GM23338 (cell line): Measurements from ENCODE around the gene MAP3K5. TPM values are rescaled to one million over a fixed set of nuclear protein-coding genes. Genes with fewer than 3 reads are reported as not detected.

Source experiments
- ATAC-seq: fragments of 200-7000 bp; cut with Tn5 transposase; 3 replicates; pipeline ENCODE4 v1.9.1; 2020
- DNase-seq: peaks from one replicate; pipeline ENCODE4 v3.0.0-alpha.2; 2015; ENCODE audit warnings: low spot score
- H2AFZ ChIP-seq: fragments of 200-600 bp; sonication (generic); 2 replicates; pipeline ENCODE4 v1.8.0; 2016; ENCODE audit warnings: antibody characterized with exemption, mild to moderate bottlenecking, moderate library complexity
- H3F3A ChIP-seq: fragments of 200-600 bp; sonication (generic); replicated peaks from 2 replicates; pipeline ENCODE4 v1.8.0; 2017; ENCODE audit warnings: antibody characterized with exemption, mixed run types, low read depth
- H3K27ac ChIP-seq: fragments of 200-600 bp; sonication (generic); 2 replicates; pipeline ENCODE4 v1.6.1; 2016; ENCODE audit warnings: low read depth
- H3K27me3 ChIP-seq: fragments of 200-600 bp; sonication (generic); 2 replicates; pipeline ENCODE4 v1.8.0; 2016; ENCODE audit warnings: mild to moderate bottlenecking, mixed run types, moderate library complexity; ENCODE audit not compliant: insufficient read depth
- H3K36me3 ChIP-seq: fragments of 200-600 bp; sonication (generic); 2 replicates; pipeline ENCODE4 v1.8.0; 2016; ENCODE audit warnings: mild to moderate bottlenecking; ENCODE audit not compliant: insufficient read depth
- H3K4me1 ChIP-seq: fragments of 200-600 bp; sonication (generic); 2 replicates; pipeline ENCODE4 v1.8.0; 2016; ENCODE audit warnings: mild to moderate bottlenecking, moderate library complexity; ENCODE audit not compliant: insufficient read depth
- H3K4me2 ChIP-seq: fragments of 200-600 bp; sonication (generic); 2 replicates; pipeline ENCODE4 v1.7.1; 2017; ENCODE audit warnings: mixed run types
- H3K4me3 ChIP-seq: fragments of 200-600 bp; sonication (generic); 2 replicates; pipeline ENCODE4 v1.6.1; 2016; ENCODE audit warnings: mixed run types
- H3K79me2 ChIP-seq: fragments of 200-600 bp; sonication (generic); replicated peaks from 2 replicates; pipeline ENCODE4 v1.8.0; 2017; ENCODE audit warnings: mild to moderate bottlenecking; ENCODE audit not compliant: insufficient read depth
- H3K9me2 ChIP-seq: fragments of 200-600 bp; sonication (generic); 2 replicates; pipeline ENCODE4 v1.8.0; 2017; ENCODE audit not compliant: insufficient read depth
- H4K20me1 ChIP-seq: fragments of 200-600 bp; sonication (generic); replicated peaks from 2 replicates; pipeline ENCODE4 v1.8.0; 2017; ENCODE audit warnings: mild to moderate bottlenecking; ENCODE audit not compliant: insufficient read depth
- H3K27ac Mint-ChIP-seq: 2 replicates; pipeline ENCODE4 v1.8.0; 2020; ENCODE audit warnings: inconsistent platforms, mild to moderate bottlenecking, moderate library complexity, mixed read lengths
- H3K27me3 Mint-ChIP-seq: 3 replicates; pipeline ENCODE4 v1.8.0; 2022; ENCODE audit warnings: low read depth, mild to moderate bottlenecking, moderate library complexity, mixed read lengths, inconsistent platforms; ENCODE audit not compliant: insufficient read depth, poor library complexity
- H3K36me3 Mint-ChIP-seq: 3 replicates; pipeline ENCODE4 v1.8.0; 2021; ENCODE audit warnings: low read depth, mild to moderate bottlenecking, inconsistent platforms, moderate library complexity, mixed read lengths
- H3K4me1 Mint-ChIP-seq: 3 replicates; pipeline ENCODE4 v1.8.0; 2020; ENCODE audit warnings: mild to moderate bottlenecking, inconsistent platforms, mixed read lengths
- H3K4me3 Mint-ChIP-seq: 3 replicates; pipeline ENCODE4 v1.8.0; 2021; ENCODE audit warnings: moderate library complexity, mild to moderate bottlenecking, inconsistent platforms, mixed read lengths
- H3K9me3 Mint-ChIP-seq: 3 replicates; pipeline ENCODE4 v1.8.0; 2020; ENCODE audit warnings: moderate library complexity, mild to moderate bottlenecking, inconsistent platforms, mixed read lengths
- CREB1 ChIP-seq: fragments of 250-450 bp; sonication (Bioruptor Pico); IDR thresholded peaks from 2 replicates; pipeline ENCODE4 v1.5.0; 2020; ENCODE audit warnings: low read depth, mild to moderate bottlenecking, moderate library complexity
- ETS1 ChIP-seq: IDR thresholded peaks from 2 replicates; pipeline ENCODE4 v1.6.1; 2016; ENCODE audit warnings: antibody characterized with exemption
- EZH2 ChIP-seq: fragments of 200-600 bp; sonication (generic); IDR thresholded peaks from one replicate; pipeline ENCODE4 v1.8.0; 2017; ENCODE audit warnings: antibody characterized with exemption, mild to moderate bottlenecking, low read depth; ENCODE audit not compliant: unreplicated experiment
- EZH2phosphoT487 ChIP-seq: fragments of 200-600 bp; sonication (generic); IDR thresholded peaks from one replicate; pipeline ENCODE4 v1.8.1; 2018; ENCODE audit warnings: antibody characterized with exemption; ENCODE audit not compliant: unreplicated experiment
- JUNB ChIP-seq: IDR thresholded peaks from one replicate; pipeline ENCODE4 v1.6.1; 2016; ENCODE audit warnings: antibody characterized with exemption; ENCODE audit not compliant: unreplicated experiment
- NANOG ChIP-seq: IDR thresholded peaks from 2 replicates; pipeline ENCODE4 v1.6.1; 2016; ENCODE audit warnings: antibody characterized with exemption, borderline replicate concordance
- POLR2AphosphoS5 ChIP-seq: IDR thresholded peaks from 2 replicates; pipeline ENCODE4 v1.6.1; 2016; ENCODE audit warnings: antibody characterized with exemption, low read depth
- REST ChIP-seq: IDR thresholded peaks from one replicate; pipeline ENCODE4 v1.6.1; 2018; ENCODE audit warnings: antibody characterized with exemption; ENCODE audit not compliant: unreplicated experiment
- ZNF114 ChIP-seq: fragments of 250-450 bp; sonication (Bioruptor Pico); IDR thresholded peaks from 2 replicates; pipeline ENCODE4 v1.5.0; 2020; ENCODE audit warnings: mild to moderate bottlenecking, moderate library complexity
- ZNF331 ChIP-seq: fragments of 250-450 bp; sonication (Bioruptor Pico); IDR thresholded peaks from 2 replicates; pipeline ENCODE4 v1.5.0; 2020; ENCODE audit warnings: low read depth, mild to moderate bottlenecking, moderate library complexity
- polyA plus RNA-seq: library from polyadenylated mRNA; unstranded; fragments of >200 nt; fragmentation: Nextera tagmentation; extraction: Ambion mirVana; gene quantifications from 2 replicates; pipeline ENCODE4 v1.2.1, GENCODE V29; 2016
- total RNA-seq: library from RNA; depleted of rRNA; stranded (reverse); fragments of >200 nt; shearing (Covaris generic); gene quantifications from 2 replicates; pipeline ENCODE4 v1.2.3, GENCODE V29; 2014
- TF ChIP-seq, protein P1 (sequence below): fragments of 250-450 bp; sonication (Bioruptor Pico); IDR thresholded peaks from 2 replicates; pipeline ENCODE4 v1.5.0; 2020; ENCODE audit warnings: mild to moderate bottlenecking, moderate library complexity
- TF ChIP-seq, protein P2 (sequence below), 2 experiments: fragments of 200-600 bp in 1 of 2; sonication (generic) in 1 of 2; conservative IDR thresholded peaks; 2 replicates each; pipeline versions ENCODE4 v1.5.1 to v1.6.1; 2016 to 2017; ENCODE audit warnings: antibody characterized with exemption in 2 of 2, low read depth in 2 of 2, mild to moderate bottlenecking in 2 of 2, moderate library complexity in 1 of 2

The MAP3K5 gene
- total and polyA plus RNA-seq, 2 experiments from 2014 or later, result 0.76 to 2.8 TPM

GRCh38 chr6:136703331-136703865, 88.9 kb downstream of the MAP3K5 start:
- H3K27me3 Mint-ChIP-seq, result no peaks in the 10 kb centered on the region

More at GRCh38 chr6:136703331-136703865, 88.9 kb downstream of the MAP3K5 start:
- H3K4me2 ChIP-seq, result no peak overlapping the region
- DNase-seq (no peak), ATAC-seq (no peak)
- no peak overlapping the region for H3K27ac ChIP-seq
- H3K36me3 ChIP-seq, result no peaks in the 10 kb centered on the region
- Mint-ChIP-seq H3K4me1 (no peaks in the 10 kb centered on the region), H3K4me3 (no peak overlapping the region), H3K9me3 (no peaks in the 10 kb centered on the region), H3K27ac (0 out of 2 replicates have a peak overlapping the region, but pooled peaks have one; percentile 31), H3K36me3 (no peaks in the 10 kb centered on the region)
- no peaks in the 10 kb centered on the region for H3F3A ChIP-seq
- H3K27me3 ChIP-seq, result no peaks in the 10 kb centered on the region
- no peaks in the 10 kb centered on the region; the same call in 1 of the 2 replicates for H3K9me2 ChIP-seq
- H3K4me1 ChIP-seq, result no peaks in the 10 kb centered on the region
- H3K79me2 ChIP-seq, result no peaks in the 10 kb centered on the region
- no peaks in the 10 kb centered on the region for H4K20me1 ChIP-seq
- TF ChIP-seq ZNF331 (CRISPR knock-in tag), result no peak
- TF ChIP-seq, protein P1, sequence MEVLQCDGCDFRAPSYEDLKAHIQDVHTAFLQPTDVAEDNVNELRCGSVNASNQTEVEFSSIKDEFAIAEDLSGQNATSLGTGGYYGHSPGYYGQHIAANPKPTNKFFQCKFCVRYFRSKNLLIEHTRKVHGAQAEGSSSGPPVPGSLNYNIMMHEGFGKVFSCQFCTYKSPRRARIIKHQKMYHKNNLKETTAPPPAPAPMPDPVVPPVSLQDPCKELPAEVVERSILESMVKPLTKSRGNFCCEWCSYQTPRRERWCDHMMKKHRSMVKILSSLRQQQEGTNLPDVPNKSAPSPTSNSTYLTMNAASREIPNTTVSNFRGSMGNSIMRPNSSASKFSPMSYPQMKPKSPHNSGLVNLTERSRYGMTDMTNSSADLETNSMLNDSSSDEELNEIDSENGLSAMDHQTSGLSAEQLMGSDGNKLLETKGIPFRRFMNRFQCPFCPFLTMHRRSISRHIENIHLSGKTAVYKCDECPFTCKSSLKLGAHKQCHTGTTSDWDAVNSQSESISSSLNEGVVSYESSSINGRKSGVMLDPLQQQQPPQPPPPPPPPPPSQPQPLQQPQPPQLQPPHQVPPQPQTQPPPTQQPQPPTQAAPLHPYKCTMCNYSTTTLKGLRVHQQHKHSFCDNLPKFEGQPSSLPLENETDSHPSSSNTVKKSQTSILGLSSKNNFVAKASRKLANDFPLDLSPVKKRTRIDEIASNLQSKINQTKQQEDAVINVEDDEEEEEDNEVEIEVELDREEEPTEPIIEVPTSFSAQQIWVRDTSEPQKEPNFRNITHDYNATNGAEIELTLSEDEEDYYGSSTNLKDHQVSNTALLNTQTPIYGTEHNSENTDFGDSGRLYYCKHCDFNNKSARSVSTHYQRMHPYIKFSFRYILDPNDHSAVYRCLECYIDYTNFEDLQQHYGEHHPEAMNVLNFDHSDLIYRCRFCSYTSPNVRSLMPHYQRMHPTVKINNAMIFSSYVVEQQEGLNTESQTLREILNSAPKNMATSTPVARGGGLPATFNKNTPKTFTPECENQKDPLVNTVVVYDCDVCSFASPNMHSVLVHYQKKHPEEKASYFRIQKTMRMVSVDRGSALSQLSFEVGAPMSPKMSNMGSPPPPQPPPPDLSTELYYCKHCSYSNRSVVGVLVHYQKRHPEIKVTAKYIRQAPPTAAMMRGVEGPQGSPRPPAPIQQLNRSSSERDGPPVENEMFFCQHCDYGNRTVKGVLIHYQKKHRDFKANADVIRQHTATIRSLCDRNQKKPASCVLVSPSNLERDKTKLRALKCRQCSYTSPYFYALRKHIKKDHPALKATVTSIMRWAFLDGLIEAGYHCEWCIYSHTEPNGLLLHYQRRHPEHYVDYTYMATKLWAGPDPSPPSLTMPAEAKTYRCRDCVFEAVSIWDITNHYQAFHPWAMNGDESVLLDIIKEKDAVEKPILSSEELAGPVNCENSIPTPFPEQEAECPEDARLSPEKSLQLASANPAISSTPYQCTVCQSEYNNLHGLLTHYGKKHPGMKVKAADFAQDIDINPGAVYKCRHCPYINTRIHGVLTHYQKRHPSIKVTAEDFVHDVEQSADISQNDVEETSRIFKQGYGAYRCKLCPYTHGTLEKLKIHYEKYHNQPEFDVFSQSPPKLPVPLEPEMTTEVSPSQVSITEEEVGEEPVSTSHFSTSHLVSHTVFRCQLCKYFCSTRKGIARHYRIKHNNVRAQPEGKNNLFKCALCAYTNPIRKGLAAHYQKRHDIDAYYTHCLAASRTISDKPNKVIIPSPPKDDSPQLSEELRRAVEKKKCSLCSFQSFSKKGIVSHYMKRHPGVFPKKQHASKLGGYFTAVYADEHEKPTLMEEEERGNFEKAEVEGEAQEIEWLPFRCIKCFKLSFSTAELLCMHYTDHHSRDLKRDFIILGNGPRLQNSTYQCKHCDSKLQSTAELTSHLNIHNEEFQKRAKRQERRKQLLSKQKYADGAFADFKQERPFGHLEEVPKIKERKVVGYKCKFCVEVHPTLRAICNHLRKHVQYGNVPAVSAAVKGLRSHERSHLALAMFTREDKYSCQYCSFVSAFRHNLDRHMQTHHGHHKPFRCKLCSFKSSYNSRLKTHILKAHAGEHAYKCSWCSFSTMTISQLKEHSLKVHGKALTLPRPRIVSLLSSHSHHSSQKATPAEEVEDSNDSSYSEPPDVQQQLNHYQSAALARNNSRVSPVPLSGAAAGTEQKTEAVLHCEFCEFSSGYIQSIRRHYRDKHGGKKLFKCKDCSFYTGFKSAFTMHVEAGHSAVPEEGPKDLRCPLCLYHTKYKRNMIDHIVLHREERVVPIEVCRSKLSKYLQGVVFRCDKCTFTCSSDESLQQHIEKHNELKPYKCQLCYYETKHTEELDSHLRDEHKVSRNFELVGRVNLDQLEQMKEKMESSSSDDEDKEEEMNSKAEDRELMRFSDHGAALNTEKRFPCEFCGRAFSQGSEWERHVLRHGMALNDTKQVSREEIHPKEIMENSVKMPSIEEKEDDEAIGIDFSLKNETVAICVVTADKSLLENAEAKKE (CRISPR knock-in tag), result no peak
- no peak for TF ChIP-seq ZNF114 (CRISPR knock-in tag)
- no peak for TF ChIP-seq JUNB
- no peak for TF ChIP-seq EZH2phosphoT487
- TF ChIP-seq POLR2AphosphoS5, result no peak
- no peak for TF ChIP-seq CREB1
- no peak for TF ChIP-seq EZH2
- TF ChIP-seq, protein P2, sequence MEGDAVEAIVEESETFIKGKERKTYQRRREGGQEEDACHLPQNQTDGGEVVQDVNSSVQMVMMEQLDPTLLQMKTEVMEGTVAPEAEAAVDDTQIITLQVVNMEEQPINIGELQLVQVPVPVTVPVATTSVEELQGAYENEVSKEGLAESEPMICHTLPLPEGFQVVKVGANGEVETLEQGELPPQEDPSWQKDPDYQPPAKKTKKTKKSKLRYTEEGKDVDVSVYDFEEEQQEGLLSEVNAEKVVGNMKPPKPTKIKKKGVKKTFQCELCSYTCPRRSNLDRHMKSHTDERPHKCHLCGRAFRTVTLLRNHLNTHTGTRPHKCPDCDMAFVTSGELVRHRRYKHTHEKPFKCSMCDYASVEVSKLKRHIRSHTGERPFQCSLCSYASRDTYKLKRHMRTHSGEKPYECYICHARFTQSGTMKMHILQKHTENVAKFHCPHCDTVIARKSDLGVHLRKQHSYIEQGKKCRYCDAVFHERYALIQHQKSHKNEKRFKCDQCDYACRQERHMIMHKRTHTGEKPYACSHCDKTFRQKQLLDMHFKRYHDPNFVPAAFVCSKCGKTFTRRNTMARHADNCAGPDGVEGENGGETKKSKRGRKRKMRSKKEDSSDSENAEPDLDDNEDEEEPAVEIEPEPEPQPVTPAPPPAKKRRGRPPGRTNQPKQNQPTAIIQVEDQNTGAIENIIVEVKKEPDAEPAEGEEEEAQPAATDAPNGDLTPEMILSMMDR (conservative IDR thresholded peaks at IDR 0.05; ENCODE audit: low read depth in 2 of 2), result no peak
- TF ChIP-seq ETS1, result no peak
- TF ChIP-seq REST, result no peak
- no peak for TF ChIP-seq NANOG
- no peak overlapping the region for H3K4me3 ChIP-seq
- no peak overlapping the region for H2AFZ ChIP-seq
